Measurements from ENCODE around the gene TMEM267.
A peak's percentile ranks its signal among the peaks of the same experiment; 100 is the strongest.
"Not testable (repeated sequence)": the region's sequence is repeated elsewhere in the genome, so short reads cannot be mapped to it uniquely, and the experiment has no call there.

Gene TMEM267

GRCh38 chr5:43402524-43403066 lies 81.1 kb downstream of the TMEM267 start:
- not testable (repeated sequence) for DNase-seq (ENCODE audit: low spot score)

GRCh38 chr5:43401827-43402226 lies 81.8 kb downstream of the TMEM267 start:
- DNase-seq (ENCODE audit: low spot score), result no peak

- DNase-seq (ENCODE audit: low spot score), result no peak
Observed at GRCh38 chr5:43400082-43400481, 83.6 kb downstream of the TMEM267 start.

GRCh38 chr5:43396762-43397304 lies 86.8 kb downstream of the TMEM267 start:
- peak; percentile 31 for DNase-seq (ENCODE audit: low spot score)

Measured in hematopoietic multipotent progenitor cell treated with erythropoietin and hydrocortisone succinate and interleukin-3 and kit ligand, for 15 days (in vitro differentiated cells).